ENCODE data around the gene SH2D2A. TPM values are rescaled to one million over a fixed set of nuclear protein-coding genes. Genes with fewer than 3 reads are reported as not detected.

Gene SH2D2A
- total RNA-seq, 1 donor from 2014 or later = 1.8 TPM

- Histone ChIP-seq H3K4me3 (ENCODE audit: low read depth, low read length) (no peak overlapping the region), H3K36me3 (ENCODE audit: control insufficient read depth, insufficient read depth, low read length) (no peaks in the 10 kb centered on the region), H3K27me3 (ENCODE audit: control insufficient read depth, insufficient read depth, low read length) (peaks cover 10% of the 10 kb centered on the region)
- no peak for DNase-seq (ENCODE audit: low read depth)
- TF ChIP-seq CTCF (IDR thresholded peaks at IDR 0.05; ENCODE audit: insufficient read depth, low read length, severe bottlenecking) = no peak
- no peak for FAIRE-seq
Measured at GRCh38 chr1:156852418-156852874, 35.8 kb upstream of the SH2D2A start.

GRCh38 chr1:156851779-156852417 lies 35.2 kb upstream of the SH2D2A start:
- Histone ChIP-seq H3K36me3 (ENCODE audit: control insufficient read depth, insufficient read depth, low read length) (no peaks in the 10 kb centered on the region), H3K27me3 (ENCODE audit: control insufficient read depth, insufficient read depth, low read length) (peaks cover 9% of the 10 kb centered on the region), H3K4me3 (ENCODE audit: low read depth, low read length) (no peak overlapping the region)
- FAIRE-seq (no peak), DNase-seq (ENCODE audit: low read depth) (no peak)
- no peak for TF ChIP-seq CTCF (IDR thresholded peaks at IDR 0.05; ENCODE audit: insufficient read depth, low read length, severe bottlenecking)

GRCh38 chr1:156849151-156849496 lies 32.5 kb upstream of the SH2D2A start:
- Histone ChIP-seq H3K4me3 (ENCODE audit: low read depth, low read length) (no peak overlapping the region), H3K27me3 (ENCODE audit: control insufficient read depth, insufficient read depth, low read length) (peaks cover 30% of the 10 kb centered on the region), H3K36me3 (ENCODE audit: control insufficient read depth, insufficient read depth, low read length) (no peaks in the 10 kb centered on the region)
- FAIRE-seq (no peak), DNase-seq (ENCODE audit: low read depth) (no peak)
- no peak for TF ChIP-seq CTCF (IDR thresholded peaks at IDR 0.05; ENCODE audit: insufficient read depth, low read length, severe bottlenecking)

GRCh38 chr1:156848461-156849150 lies 32.0 kb upstream of the SH2D2A start:
- DNase-seq (ENCODE audit: low read depth) = peak; percentile 57
- FAIRE-seq = no peak
- H3K36me3 ChIP-seq (ENCODE audit: control insufficient read depth, insufficient read depth, low read length) = no peaks in the 10 kb centered on the region
- TF ChIP-seq CTCF (IDR thresholded peaks at IDR 0.05; ENCODE audit: insufficient read depth, low read length, severe bottlenecking) = no peak
- peaks cover 35% of the 10 kb centered on the region for H3K27me3 ChIP-seq (ENCODE audit: control insufficient read depth, insufficient read depth, low read length)
- no peak overlapping the region for H3K4me3 ChIP-seq (ENCODE audit: low read depth, low read length)

GRCh38 chr1:156847591-156848460 lies 31.2 kb upstream of the SH2D2A start:
- TF ChIP-seq CTCF (IDR thresholded peaks at IDR 0.05; ENCODE audit: insufficient read depth, low read length, severe bottlenecking) = no peak
- H3K36me3 ChIP-seq (ENCODE audit: control insufficient read depth, insufficient read depth, low read length) = no peaks in the 10 kb centered on the region
- peaks cover 40% of the 10 kb centered on the region for H3K27me3 ChIP-seq (ENCODE audit: control insufficient read depth, insufficient read depth, low read length)
- no peak overlapping the region for H3K4me3 ChIP-seq (ENCODE audit: low read depth, low read length)
- no peak for DNase-seq (ENCODE audit: low read depth)
- no peak for FAIRE-seq

All from bronchial epithelial cell (primary cell).